HG03159 (cell line): Measurements from ENCODE around the gene FAM20A.

ENCODE experiments used
- ATAC-seq: cut with Tn5 transposase; IDR thresholded peaks from one replicate; pipeline ENCODE4 v1.9.1; 2021; ENCODE audit warnings: mild to moderate bottlenecking, moderate library complexity; ENCODE audit not compliant: unreplicated experiment

FAM20A gene

GRCh38 chr17:68600931-68601564, at the start of gene FAM20A:
FAM20A (minus strand) TSS chr17:68601367; CDS start chr17:68600666, 701 bp downstream.
- ATAC-seq = no peak

- ATAC-seq = no peak
Observed at GRCh38 chr17:68649324-68649723, 48.2 kb upstream of the FAM20A start.

GRCh38 chr17:68646626-68647526, 45.7 kb upstream of the FAM20A start:
- ATAC-seq = no peak

- ATAC-seq = no peak
Observed at GRCh38 chr17:68642118-68642412, 40.9 kb upstream of the FAM20A start.

GRCh38 chr17:68641276-68642117, 40.3 kb upstream of the FAM20A start:
- no peak for ATAC-seq

GRCh38 chr17:68640242-68640989, 39.2 kb upstream of the FAM20A start:
- no peak for ATAC-seq

DNA sequence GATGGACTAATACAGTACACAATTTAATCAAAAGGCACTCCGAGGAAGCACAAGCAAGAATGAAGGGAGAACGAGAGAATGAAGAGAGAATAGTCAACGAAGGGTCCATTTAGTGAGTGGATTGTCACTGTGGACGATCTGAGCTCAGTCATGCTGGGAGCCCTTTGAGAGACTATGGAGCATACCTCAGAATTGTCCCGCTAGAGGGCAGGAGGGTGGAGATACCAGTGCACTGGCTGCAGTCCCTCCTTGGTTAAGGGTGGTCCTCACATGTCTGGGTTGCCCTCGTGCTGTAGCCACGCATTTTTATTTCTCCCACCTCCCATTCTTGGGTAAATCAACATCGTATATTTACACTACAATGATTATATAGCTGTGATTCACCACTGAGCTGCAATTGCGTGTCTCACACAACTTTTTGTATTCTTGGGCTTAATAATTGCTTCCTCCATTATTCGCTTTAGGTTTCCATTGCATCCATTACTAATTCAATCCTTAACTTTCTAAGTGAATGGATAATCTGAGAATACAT, 33.2 kb upstream of the FAM20A start:
- no peak for ATAC-seq

DNA sequence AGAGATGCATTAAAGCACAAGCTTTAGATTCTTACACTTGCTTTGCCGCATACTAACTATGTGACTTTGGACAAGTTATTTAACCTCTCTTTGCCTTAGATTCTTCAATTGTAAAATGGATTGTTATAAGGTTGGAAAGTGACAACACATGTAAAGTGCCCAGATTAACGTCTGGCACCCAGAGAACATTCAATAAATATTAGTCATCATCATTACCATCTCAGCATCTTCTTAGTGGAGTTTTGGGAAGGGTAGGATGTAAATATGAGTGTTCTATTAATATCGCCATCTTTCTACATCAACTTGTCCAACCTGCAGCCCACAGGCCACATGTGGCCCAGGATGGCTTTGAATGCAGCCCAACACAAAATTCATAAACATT, 27.4 kb upstream of the FAM20A start:
- ATAC-seq = no peak

DNA sequence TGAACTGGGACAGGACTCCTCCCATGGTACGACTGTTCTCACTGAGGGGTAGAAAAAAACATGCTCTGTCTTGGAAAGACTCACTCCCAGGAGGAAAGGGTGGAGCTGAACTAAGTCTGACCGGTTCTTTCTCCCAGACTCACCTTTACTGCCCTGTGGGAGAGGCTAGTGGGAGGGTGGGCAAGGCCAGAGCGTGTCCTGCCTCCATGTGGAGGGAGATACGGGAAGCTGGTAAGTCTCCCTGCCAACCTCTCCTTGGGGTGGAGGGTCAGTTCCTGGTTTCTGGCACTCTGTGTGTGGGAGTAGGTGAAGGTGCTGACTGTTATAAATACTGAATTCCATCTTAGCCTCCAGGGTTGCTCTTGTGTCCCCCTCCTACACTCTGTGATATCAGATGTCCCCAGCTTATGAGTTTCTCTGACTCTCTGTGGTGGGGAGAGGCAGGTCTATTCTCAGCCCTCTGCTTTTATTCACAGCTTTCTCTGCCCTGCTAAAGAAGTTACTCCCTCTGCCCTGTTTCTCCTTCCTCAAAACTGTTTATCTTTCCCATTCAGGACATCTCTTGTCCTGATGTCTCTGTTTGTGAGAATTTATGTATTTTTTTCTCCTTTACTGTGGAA, 26.9 kb upstream of the FAM20A start:
- no peak for ATAC-seq

DNA sequence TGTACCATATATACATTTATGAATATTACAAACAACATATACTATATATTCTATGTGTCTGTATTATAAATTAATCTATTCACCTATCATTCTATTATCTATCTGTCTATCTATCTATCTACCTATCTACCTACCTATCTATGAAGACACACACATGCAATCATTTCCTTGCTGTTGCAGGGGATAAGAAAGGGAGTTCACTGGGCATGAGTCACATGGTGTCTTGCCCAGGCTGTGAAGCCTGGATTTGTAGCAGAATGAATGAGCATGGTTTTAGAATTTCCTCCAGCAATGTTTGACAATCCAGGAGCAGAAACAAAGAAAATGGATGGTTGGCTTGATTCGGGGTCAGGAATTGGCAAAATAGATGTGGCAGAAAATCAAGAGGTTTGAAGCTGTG, 23.2 kb upstream of the FAM20A start:
- ATAC-seq = no peak

DNA sequence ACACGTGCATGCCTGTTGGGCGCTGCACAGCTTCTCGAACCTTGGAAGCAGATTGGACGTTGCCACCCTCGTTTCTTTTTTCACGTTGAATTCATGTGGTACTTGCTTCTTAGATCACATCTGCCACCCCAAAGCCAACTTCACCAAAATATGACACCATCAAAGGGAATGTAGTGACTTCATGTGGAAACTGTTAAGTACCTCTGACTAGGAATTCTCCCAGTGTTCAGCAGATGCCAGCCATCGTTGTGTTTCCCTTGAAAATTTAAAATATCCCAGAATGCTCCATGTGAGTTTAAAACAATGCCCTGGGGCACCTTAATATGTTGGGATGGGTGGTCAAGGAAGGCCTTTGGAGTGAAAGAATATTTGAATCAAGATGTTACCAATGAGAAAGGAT, 22.6 kb upstream of the FAM20A start:
- ATAC-seq = no peak

GRCh38 chr17:68622423-68622822, 21.3 kb upstream of the FAM20A start:
- no peak for ATAC-seq

DNA sequence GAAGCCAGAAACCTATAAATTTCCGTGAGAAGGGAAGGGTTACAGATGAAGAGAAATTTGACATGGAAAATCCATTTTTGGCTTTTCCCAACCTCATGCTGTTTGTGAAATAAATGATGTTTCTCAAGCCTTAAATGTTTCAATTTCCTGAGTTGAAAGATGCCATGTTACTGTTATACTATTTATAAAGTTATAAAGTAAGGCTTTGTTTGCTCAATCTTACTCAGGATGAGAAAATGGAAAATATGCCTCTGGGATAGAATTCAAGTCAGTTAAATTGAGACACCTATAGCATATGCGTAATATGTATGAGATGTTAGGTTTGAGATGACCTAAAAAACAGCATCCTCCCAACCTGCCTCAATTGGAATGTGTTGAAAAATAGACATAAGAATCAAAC, 19.9 kb upstream of the FAM20A start:
- no peak for ATAC-seq

DNA sequence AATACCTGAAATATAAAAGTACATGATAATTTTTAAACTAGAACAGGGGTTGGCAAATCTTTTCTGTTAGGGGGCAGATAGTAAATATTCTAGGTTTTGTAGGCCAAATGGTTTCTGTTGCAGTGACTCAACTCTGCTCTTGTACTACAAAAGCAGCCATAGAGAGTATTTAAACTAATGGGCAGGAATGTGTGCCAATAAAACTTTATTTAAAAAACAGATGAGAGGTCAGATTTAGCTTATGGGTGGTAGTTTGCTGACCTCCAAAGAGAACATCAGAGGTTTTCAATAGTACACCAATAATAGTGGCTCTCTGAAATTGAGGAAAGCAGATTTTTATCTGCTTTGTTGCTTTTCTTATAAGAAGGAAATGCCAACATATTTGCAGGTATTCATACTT, 15.2 kb upstream of the FAM20A start:
- no peak for ATAC-seq

- no peak for ATAC-seq
Observed at GRCh38 chr17:68614718-68615117, 13.6 kb upstream of the FAM20A start.

- no peak for ATAC-seq
Observed at GRCh38 chr17:68613739-68614298, 12.7 kb upstream of the FAM20A start.

DNA sequence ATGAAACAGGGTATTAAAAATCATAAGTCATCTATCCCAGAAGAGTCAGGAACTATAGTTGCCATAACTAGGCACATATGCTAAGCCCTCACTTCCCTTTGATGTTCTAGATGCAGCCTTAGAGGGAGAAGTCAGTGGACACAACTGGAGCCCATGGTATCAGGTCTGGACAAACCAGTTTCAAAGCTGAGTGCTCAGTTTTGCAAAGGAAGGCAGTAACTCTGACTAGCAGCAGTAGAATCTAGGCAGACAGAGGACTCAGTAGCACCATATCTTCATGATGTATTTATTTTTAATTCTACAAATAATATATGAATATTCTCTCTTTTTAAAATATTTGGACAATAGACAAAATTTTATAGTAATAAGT, 11.7 kb upstream of the FAM20A start:
- no peak for ATAC-seq

GRCh38 chr17:68612209-68612922, 11.2 kb upstream of the FAM20A start:
- ATAC-seq = no peak
